ACHN (cell line): ENCODE data around the gene GPR63.

ENCODE experiments used
- DNase-seq: peaks from one replicate; pipeline ENCODE4 v3.0.0-alpha.2; 2015
- in situ Hi-C: cut with HindIII; loops from 2 replicates; pipeline ENCODE4 v1.10.0; 2017; ENCODE audit warnings: low sequenced_read_pairs, low pct_ligation_motif_present, low pct_unique_long_range_greater_than_20kb

GPR63 gene

DNA sequence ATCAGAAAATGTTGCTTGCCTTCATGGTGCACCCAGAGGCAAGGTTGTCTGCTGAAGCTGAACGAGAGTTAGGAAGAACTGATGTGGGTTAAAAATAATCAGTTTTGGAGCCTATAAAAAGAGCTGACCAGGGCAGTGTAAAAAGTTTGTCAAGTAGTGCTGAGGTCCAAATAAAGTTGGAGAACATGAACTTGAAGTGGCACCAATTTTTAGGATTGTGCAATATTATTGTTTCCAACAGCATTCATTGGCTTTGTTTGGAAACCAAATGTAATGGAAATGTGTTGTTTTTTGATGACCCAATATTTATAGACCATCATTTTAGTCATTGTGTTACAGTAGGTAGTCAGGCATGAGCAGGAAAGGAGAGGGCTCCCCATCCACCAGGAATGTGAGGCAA, 55.7 kb downstream of the GPR63 start:
- DNase-seq, result no peak

DNA sequence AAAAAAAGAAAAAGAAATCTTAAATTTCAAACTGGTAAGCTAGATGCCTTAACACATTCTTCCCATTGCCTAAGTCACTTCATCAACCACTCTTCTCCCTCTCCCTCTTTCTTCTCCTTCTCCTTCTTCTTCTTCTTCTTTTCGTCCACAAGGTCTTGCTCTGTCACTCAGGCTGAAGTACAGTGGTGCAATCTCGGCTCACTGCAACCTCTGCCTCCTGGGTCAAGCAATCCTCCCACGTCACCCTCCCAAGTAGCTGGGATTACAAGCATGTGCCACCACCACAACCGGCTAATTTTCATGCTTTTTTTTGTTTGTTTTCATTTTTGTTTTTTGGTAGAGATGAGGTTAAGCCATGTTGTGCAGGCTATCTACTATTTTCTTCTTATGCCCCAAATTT, 60.2 kb downstream of the GPR63 start:
- in situ Hi-C loops, result no loop called here
- DNase-seq, result no peak

More for the DNA sequence above, 55.7 kb downstream of the GPR63 start:
- in situ Hi-C loops, result no loop called here

DNA sequence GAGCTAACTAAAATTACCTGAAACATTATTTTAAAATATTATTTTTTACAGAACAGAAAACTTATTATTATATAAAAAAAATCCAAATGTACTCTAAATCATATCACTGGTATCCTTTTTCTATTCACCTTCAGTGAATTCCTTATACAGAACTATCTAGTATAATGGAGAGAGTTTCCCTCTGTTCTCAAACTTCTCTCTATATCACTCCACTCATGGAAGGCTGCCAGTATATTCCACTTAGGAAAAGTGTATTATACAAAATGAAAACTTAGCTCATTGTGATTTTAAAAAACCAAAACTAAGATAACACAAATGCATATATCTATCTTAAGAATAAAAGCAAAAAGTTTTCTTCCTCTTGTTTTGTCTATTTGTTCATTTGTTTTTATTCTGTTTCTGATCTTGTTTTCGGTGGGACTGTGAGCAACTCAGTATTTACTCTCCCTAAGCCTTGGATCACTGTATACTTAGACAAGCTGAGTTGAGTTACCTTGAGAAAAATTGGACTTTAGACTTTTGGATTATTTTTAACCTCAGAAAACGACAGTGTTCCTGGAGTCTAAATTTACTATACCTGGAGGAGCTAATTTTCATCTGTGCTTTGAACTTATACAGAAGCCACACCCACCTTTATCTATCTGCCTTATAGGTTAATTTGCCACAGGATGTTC, 61.4 kb downstream of the GPR63 start:
- in situ Hi-C loops, result no loop called here
- DNase-seq, result no peak

DNA sequence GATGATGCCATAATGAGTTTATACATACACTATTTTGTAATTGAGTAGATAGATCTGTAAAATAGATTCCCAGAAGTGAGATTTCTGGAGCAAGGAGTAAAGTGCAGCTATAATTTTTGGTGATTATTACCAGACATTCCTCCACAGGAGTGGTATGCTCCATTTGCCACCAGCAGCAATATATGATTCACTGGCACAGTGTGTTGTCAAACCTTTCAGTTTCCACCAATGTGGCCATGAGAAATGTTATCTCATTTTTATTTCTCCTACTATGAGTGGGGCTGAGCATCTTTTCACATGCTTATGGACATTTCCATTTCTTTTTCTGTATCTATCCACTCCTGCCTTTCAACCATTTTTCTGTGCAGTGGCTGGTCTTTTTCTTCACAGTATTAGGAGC, 70.5 kb downstream of the GPR63 start:
- in situ Hi-C loops, result no loop called here
- DNase-seq, result no peak

- in situ Hi-C loops, result no loop called here
- no peak for DNase-seq
Measured at GRCh38 chr6:96762599-96762998, 74.7 kb downstream of the GPR63 start.

- in situ Hi-C loops, result no loop called here
- DNase-seq, result no peak
Measured at GRCh38 chr6:96761794-96762193, 75.5 kb downstream of the GPR63 start.

- in situ Hi-C loops, result no loop called here
Measured at GRCh38 chr6:96760153-96760687, 77.1 kb downstream of the GPR63 start.

GRCh38 chr6:96755096-96755495, 82.2 kb downstream of the GPR63 start:
- no peak for DNase-seq
- in situ Hi-C loops, result no loop called here

More at GRCh38 chr6:96760153-96760687, 77.1 kb downstream of the GPR63 start:
- no peak for DNase-seq

DNA sequence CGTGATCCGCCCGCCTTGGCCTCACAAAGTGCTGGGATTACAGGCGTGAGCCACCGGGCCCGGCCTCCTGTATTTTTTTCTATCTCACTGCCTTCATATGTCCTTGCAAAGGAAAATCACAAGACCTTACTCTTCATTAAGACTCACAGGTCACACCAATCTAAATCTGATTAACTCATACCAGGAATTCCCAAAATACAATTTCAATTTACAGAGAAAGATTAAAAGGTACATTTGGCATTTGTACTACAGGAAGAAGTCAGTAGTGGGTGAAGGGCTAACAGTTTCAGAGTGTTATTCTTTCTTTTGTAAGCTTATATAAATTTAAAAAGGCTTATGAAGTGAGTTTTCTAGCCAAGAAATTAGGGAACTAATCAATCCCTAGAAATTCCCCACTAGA, 87.4 kb downstream of the GPR63 start:
- in situ Hi-C loops, result no loop called here
- DNase-seq, result no peak
